PFSK-1 (cell line): ENCODE measurements around the gene LGR4.

Experiments used
- POLR2AphosphoS5 ChIP-seq: IDR thresholded peaks from 2 replicates; pipeline ENCODE4 v1.6.1; 2012; ENCODE audit warnings: low read depth, mild to moderate bottlenecking, control low read depth, low read length, moderate library complexity
- SIN3A ChIP-seq: IDR thresholded peaks from 2 replicates; pipeline ENCODE4 v1.6.1; 2012; ENCODE audit warnings: mild to moderate bottlenecking, low read length, moderate library complexity, borderline replicate concordance; ENCODE audit not compliant: insufficient read depth
- TAF1 ChIP-seq: IDR thresholded peaks from 2 replicates; pipeline ENCODE4 v1.6.1; 2012; ENCODE audit warnings: low read length, control low read depth, borderline replicate concordance; ENCODE audit not compliant: insufficient read depth
- TF ChIP-seq, protein P1 (sequence below), 2 experiments: IDR thresholded peaks; 2 replicates each; pipeline versions ENCODE4 v1.6.1 to v1.8.0; 2011 to 2012; ENCODE audit warnings: low read depth in 2 of 2, low read length in 2 of 2, control low read depth in 1 of 2, inconsistent platforms in 1 of 2, mild to moderate bottlenecking in 1 of 2, moderate library complexity in 1 of 2; ENCODE audit not compliant: insufficient read depth in 1 of 2

DNA sequence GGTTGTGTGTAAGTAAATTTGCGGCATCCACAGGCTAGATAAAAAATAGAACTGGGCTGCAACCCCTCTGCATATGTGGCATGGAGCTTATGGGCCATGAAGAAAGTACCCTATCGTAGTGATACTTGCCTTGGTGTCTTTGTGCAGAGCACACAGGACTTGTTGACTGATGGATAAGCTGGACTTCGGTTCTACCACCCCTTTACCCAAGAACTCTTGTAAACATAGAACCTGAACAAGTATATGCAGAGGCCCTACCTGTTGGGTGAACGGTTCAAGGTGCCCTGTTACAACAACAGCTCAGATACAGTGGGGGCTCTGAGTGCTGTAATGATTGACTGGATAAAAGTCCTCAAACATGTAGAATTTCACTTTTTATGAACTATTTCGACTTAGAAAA, 3.0 kb upstream of the LGR4 start:
- no peak for TF ChIP-seq POLR2AphosphoS5
- TF ChIP-seq, protein P1, sequence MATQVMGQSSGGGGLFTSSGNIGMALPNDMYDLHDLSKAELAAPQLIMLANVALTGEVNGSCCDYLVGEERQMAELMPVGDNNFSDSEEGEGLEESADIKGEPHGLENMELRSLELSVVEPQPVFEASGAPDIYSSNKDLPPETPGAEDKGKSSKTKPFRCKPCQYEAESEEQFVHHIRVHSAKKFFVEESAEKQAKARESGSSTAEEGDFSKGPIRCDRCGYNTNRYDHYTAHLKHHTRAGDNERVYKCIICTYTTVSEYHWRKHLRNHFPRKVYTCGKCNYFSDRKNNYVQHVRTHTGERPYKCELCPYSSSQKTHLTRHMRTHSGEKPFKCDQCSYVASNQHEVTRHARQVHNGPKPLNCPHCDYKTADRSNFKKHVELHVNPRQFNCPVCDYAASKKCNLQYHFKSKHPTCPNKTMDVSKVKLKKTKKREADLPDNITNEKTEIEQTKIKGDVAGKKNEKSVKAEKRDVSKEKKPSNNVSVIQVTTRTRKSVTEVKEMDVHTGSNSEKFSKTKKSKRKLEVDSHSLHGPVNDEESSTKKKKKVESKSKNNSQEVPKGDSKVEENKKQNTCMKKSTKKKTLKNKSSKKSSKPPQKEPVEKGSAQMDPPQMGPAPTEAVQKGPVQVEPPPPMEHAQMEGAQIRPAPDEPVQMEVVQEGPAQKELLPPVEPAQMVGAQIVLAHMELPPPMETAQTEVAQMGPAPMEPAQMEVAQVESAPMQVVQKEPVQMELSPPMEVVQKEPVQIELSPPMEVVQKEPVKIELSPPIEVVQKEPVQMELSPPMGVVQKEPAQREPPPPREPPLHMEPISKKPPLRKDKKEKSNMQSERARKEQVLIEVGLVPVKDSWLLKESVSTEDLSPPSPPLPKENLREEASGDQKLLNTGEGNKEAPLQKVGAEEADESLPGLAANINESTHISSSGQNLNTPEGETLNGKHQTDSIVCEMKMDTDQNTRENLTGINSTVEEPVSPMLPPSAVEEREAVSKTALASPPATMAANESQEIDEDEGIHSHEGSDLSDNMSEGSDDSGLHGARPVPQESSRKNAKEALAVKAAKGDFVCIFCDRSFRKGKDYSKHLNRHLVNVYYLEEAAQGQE (IDR thresholded peaks at IDR 0.05; ENCODE audit: insufficient read depth in 1 of 2, low read depth in 2 of 2, low read length in 2 of 2), result no peak
- no peak for TF ChIP-seq TAF1
- TF ChIP-seq SIN3A, result no peak
